Measurements from ENCODE around the gene ADAMTS17.

The ADAMTS17 gene

GRCh38 chr15:100266166-100266565 is 75.6 kb downstream of the ADAMTS17 start:
- no peak for DNase-seq

GRCh38 chr15:100265641-100266035 is 76.1 kb downstream of the ADAMTS17 start:
- no peak for DNase-seq

- no peak for DNase-seq
Observed at GRCh38 chr15:100264994-100265640, 76.7 kb downstream of the ADAMTS17 start.

GRCh38 chr15:100263721-100264455 is 77.9 kb downstream of the ADAMTS17 start:
- no peak for DNase-seq

GRCh38 chr15:100263031-100263430 is 78.7 kb downstream of the ADAMTS17 start:
- no peak for DNase-seq

GRCh38 chr15:100261302-100262240 is 80.2 kb downstream of the ADAMTS17 start:
- no peak for DNase-seq

GRCh38 chr15:100259266-100259665 is 82.5 kb downstream of the ADAMTS17 start:
- DNase-seq: no peak

- DNase-seq: no peak
Observed at GRCh38 chr15:100256970-100257650, 84.7 kb downstream of the ADAMTS17 start.

GRCh38 chr15:100256101-100256969 is 85.4 kb downstream of the ADAMTS17 start:
- DNase-seq: no peak

- DNase-seq: no peak
Observed at GRCh38 chr15:100255644-100256043, 86.1 kb downstream of the ADAMTS17 start.

- DNase-seq: no peak
Observed at GRCh38 chr15:100254691-100255090, 87.1 kb downstream of the ADAMTS17 start.

GRCh38 chr15:100254285-100254684 is 87.5 kb downstream of the ADAMTS17 start:
- no peak for DNase-seq

GRCh38 chr15:100253640-100254039 is 88.1 kb downstream of the ADAMTS17 start:
- DNase-seq: no peak

- no peak for DNase-seq
Observed at GRCh38 chr15:100252779-100253417, 88.9 kb downstream of the ADAMTS17 start.

- no peak for DNase-seq
Observed at GRCh38 chr15:100252359-100252758, 89.4 kb downstream of the ADAMTS17 start.

- DNase-seq: no peak
Observed at GRCh38 chr15:100250176-100250800, 91.5 kb downstream of the ADAMTS17 start.

- no peak for DNase-seq
Observed at GRCh38 chr15:100249096-100249815, 92.5 kb downstream of the ADAMTS17 start.

GRCh38 chr15:100248236-100248635 is 93.5 kb downstream of the ADAMTS17 start:
- DNase-seq: no peak

- DNase-seq: no peak
Observed at GRCh38 chr15:100247228-100248225, 94.2 kb downstream of the ADAMTS17 start.
